MM.1S (cell line): ENCODE measurements around the gene FASTKD3.

Experiments
- DNase-seq: peaks from one replicate; pipeline ENCODE4 v3.0.0-alpha.2; 2015
- H2AFZ ChIP-seq: fragments of 300-600 bp; sonication (generic); 2 replicates; pipeline ENCODE4 v1.6.0; 2016; ENCODE audit warnings: antibody characterized with exemption, low read length
- H3F3A ChIP-seq: fragments of 300-600 bp; sonication (generic); 2 replicates; pipeline ENCODE4 v1.6.1; 2016; ENCODE audit warnings: mild to moderate bottlenecking, antibody characterized with exemption, low read length, moderate library complexity, mixed read lengths; ENCODE audit not compliant: insufficient read depth
- H3K27ac ChIP-seq: fragments of 300-600 bp; sonication (generic); 2 replicates; pipeline ENCODE4 v1.5.1; 2016; ENCODE audit warnings: mild to moderate bottlenecking, low read length
- H3K27me3 ChIP-seq: fragments of 300-600 bp; sonication (generic); replicated peaks from 2 replicates; pipeline ENCODE4 v1.6.0; 2016; ENCODE audit warnings: low read length; ENCODE audit not compliant: insufficient read depth
- H3K36me3 ChIP-seq: fragments of 300-600 bp; sonication (generic); replicated peaks from 2 replicates; pipeline ENCODE4 v1.6.1; 2016; ENCODE audit warnings: mild to moderate bottlenecking, low read length, mixed read lengths; ENCODE audit not compliant: insufficient read depth
- H3K4me1 ChIP-seq: fragments of 300-600 bp; sonication (generic); 2 replicates; pipeline ENCODE4 v1.6.1; 2016; ENCODE audit warnings: low read length, mixed read lengths
- H3K4me2 ChIP-seq: fragments of 300-600 bp; sonication (generic); 2 replicates; pipeline ENCODE4 v1.6.0; 2016; ENCODE audit warnings: low read depth, low read length
- H3K4me3 ChIP-seq: fragments of 300-600 bp; sonication (generic); 2 replicates; pipeline ENCODE4 v1.5.1; 2016; ENCODE audit warnings: low read length, mixed read lengths
- H3K79me2 ChIP-seq: fragments of 300-600 bp; sonication (generic); 2 replicates; pipeline ENCODE4 v1.6.1; 2016; ENCODE audit warnings: mixed run types, low read length, mixed read lengths
- H3K9ac ChIP-seq: fragments of 300-600 bp; sonication (generic); 2 replicates; pipeline ENCODE4 v1.6.1; 2016; ENCODE audit warnings: low read length, mixed read lengths
- H3K9me2 ChIP-seq: fragments of 300-600 bp; sonication (generic); replicated peaks from 2 replicates; pipeline ENCODE4 v1.6.1; 2016; ENCODE audit warnings: mild to moderate bottlenecking, low read length, mixed read lengths; ENCODE audit not compliant: insufficient read depth
- H3K9me3 ChIP-seq: fragments of 300-600 bp; sonication (generic); replicated peaks from 2 replicates; pipeline ENCODE4 v1.6.1; 2016; ENCODE audit warnings: mild to moderate bottlenecking, low read length, mixed read lengths; ENCODE audit not compliant: insufficient read depth
- H4K20me1 ChIP-seq: fragments of 300-600 bp; sonication (generic); 2 replicates; pipeline ENCODE4 v1.6.1; 2016; ENCODE audit warnings: mild to moderate bottlenecking, low read length, moderate library complexity, mixed read lengths; ENCODE audit not compliant: insufficient read depth
- CTCF ChIP-seq: fragments of 300-600 bp; sonication (generic); IDR thresholded peaks from 2 replicates; pipeline ENCODE4 v1.5.1; 2016; ENCODE audit warnings: antibody characterized with exemption, low read length, mixed read lengths
- EZH2 ChIP-seq: fragments of 300-600 bp; sonication (generic); optimal IDR thresholded peaks from 2 replicates; pipeline ENCODE3; 2017; ENCODE audit warnings: low read depth, mild to moderate bottlenecking, antibody characterized with exemption, low read length, mixed read lengths
- EZH2phosphoT487 ChIP-seq: fragments of 300-600 bp; sonication (generic); IDR thresholded peaks from 2 replicates; pipeline ENCODE4 v1.6.1; 2018; ENCODE audit warnings: antibody characterized with exemption, low read length

FASTKD3 gene

GRCh38 chr5:7823594-7823993, 45.2 kb downstream of the FASTKD3 start:
- Histone ChIP-seq H3K4me3 (no peak overlapping the region), H3K9ac (no peak overlapping the region), H3K79me2 (no peaks in the 10 kb centered on the region), H2AFZ (no peak overlapping the region), H3K9me3 (no peaks in the 10 kb centered on the region), H3K27me3 (no peaks in the 10 kb centered on the region), H3K9me2 (no peaks in the 10 kb centered on the region), H3K27ac (no peak overlapping the region), H3K36me3 (no peaks in the 10 kb centered on the region), H4K20me1 (no peaks in the 10 kb centered on the region), H3F3A (no peaks in the 10 kb centered on the region), H3K4me2 (no peak overlapping the region), H3K4me1 (no peaks in the 10 kb centered on the region)
- no peak for TF ChIP-seq EZH2phosphoT487
- no peak for TF ChIP-seq EZH2
- TF ChIP-seq CTCF = no peak
- DNase-seq = no peak

GRCh38 chr5:7822449-7822848, 46.4 kb downstream of the FASTKD3 start:
- no peak for TF ChIP-seq EZH2
- no peak for TF ChIP-seq EZH2phosphoT487
- no peak for TF ChIP-seq CTCF
- no peak overlapping the region for H3K9ac ChIP-seq
- no peak for DNase-seq
- no peaks in the 10 kb centered on the region for H3K9me2 ChIP-seq
- H3K27ac ChIP-seq = no peak overlapping the region
- H3K27me3 ChIP-seq = no peaks in the 10 kb centered on the region
- no peaks in the 10 kb centered on the region for H3F3A ChIP-seq
- H3K36me3 ChIP-seq = no peaks in the 10 kb centered on the region
- H3K4me1 ChIP-seq = no peaks in the 10 kb centered on the region
- H3K4me2 ChIP-seq = no peak overlapping the region
- H3K4me3 ChIP-seq = no peak overlapping the region
- no peaks in the 10 kb centered on the region for H3K79me2 ChIP-seq
- no peak overlapping the region for H2AFZ ChIP-seq
- H4K20me1 ChIP-seq = no peaks in the 10 kb centered on the region
- H3K9me3 ChIP-seq = no peaks in the 10 kb centered on the region

- no peak overlapping the region for H3K9ac ChIP-seq
- H3K27ac ChIP-seq = no peak overlapping the region
These were observed 52.3 kb downstream of the FASTKD3 start for GRCh38 chr5:7816535-7816901.

More at GRCh38 chr5:7816535-7816901, 52.3 kb downstream of the FASTKD3 start:
- no peak overlapping the region for H3K4me3 ChIP-seq
- peaks cover 4% of the 10 kb centered on the region; the same call in 1 of the 2 replicates for H3K4me1 ChIP-seq
- peak overlapping the region; percentile 46; the same call in 1 of the 2 replicates for H3K4me2 ChIP-seq
- H3F3A ChIP-seq = no peaks in the 10 kb centered on the region
- no peaks in the 10 kb centered on the region for H3K79me2 ChIP-seq
- H3K27me3 ChIP-seq = no peaks in the 10 kb centered on the region
- H4K20me1 ChIP-seq = no peaks in the 10 kb centered on the region
- TF ChIP-seq EZH2phosphoT487 (no peak), EZH2 (no peak), CTCF (no peak)
- H3K36me3 ChIP-seq = no peaks in the 10 kb centered on the region
- no peak for DNase-seq
- no peaks in the 10 kb centered on the region for H3K9me2 ChIP-seq
- H2AFZ ChIP-seq = peak overlapping the region; percentile 95
- no peaks in the 10 kb centered on the region for H3K9me3 ChIP-seq
